Right kidney (tissue), 1 donor: ENCODE measurements around the gene FBXO47.
"Not testable (repeated sequence)": the region's sequence is repeated elsewhere in the genome, so short reads cannot be mapped to it uniquely, and the experiment has no call there.

Experiments used
- DNase-seq: peaks from one replicate; pipeline ENCODE4 v3.0.0-alpha.2; 2016

FBXO47 gene

GRCh38 chr17:38921756-38922411 is 45.3 kb downstream of the FBXO47 start:
- no peak for DNase-seq

GRCh38 chr17:38920374-38921291 is 46.6 kb downstream of the FBXO47 start:
- no peak for DNase-seq

GRCh38 chr17:38919316-38920078 is 47.7 kb downstream of the FBXO47 start:
- DNase-seq: no peak

- no peak for DNase-seq
Measured at GRCh38 chr17:38918916-38919315, 48.3 kb downstream of the FBXO47 start.

GRCh38 chr17:38918129-38918913 is 48.9 kb downstream of the FBXO47 start:
- no peak for DNase-seq

DNA sequence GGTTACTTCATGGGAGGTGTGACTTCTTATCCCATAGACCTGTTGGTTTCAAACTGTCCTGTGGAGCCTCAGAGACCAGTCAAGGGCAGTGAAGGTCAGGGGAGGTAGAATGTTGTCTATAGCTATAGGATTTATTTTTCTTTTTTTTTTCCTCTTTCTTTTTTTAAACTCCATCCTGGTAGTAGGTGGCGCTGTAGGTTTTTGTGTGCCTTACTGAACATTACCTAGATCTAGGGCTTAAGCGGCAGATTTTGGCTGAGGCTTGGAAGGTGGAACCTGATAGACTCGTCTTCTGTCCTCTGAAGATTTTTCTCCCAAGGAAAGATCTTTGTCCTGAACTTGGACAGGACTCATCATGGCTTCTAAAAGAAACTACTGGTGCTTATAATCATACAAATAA is 49.9 kb downstream of the FBXO47 start:
- DNase-seq: no peak

- no peak for DNase-seq
Measured at GRCh38 chr17:38916771-38917170, 50.4 kb downstream of the FBXO47 start.

- no peak for DNase-seq
Measured at GRCh38 chr17:38915639-38915995, 51.6 kb downstream of the FBXO47 start.

- peak; percentile 21 for DNase-seq
Measured at GRCh38 chr17:38914741-38915638, 52.2 kb downstream of the FBXO47 start.

- DNase-seq: no peak
Measured at GRCh38 chr17:38912221-38912813, 54.9 kb downstream of the FBXO47 start.

GRCh38 chr17:38911731-38912081 is 55.5 kb downstream of the FBXO47 start:
- DNase-seq: not testable (repeated sequence)

- no peak for DNase-seq
Measured at GRCh38 chr17:38911081-38911730, 56.0 kb downstream of the FBXO47 start.

DNA sequence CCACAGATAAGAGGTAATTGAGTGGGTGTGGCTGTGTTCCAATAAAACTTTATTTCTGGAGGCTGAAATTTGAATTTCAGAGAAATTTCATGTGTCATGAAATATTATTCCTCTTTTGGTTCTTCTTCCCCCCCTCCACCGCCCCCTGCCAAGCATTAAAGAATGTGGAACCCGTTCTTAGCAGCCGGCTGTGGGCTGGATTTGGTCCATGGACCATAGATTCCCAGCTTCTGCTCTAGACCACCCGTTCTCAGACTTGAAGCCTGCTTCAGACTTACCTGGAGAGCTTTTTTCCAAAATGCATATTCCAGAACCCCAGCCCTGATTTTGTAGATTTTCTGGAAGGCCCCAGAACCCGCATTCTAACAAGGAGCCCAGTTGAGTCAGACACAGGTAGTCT is 56.9 kb downstream of the FBXO47 start:
- DNase-seq: no peak

GRCh38 chr17:38908676-38909181 is 58.5 kb downstream of the FBXO47 start:
- DNase-seq: no peak

DNA sequence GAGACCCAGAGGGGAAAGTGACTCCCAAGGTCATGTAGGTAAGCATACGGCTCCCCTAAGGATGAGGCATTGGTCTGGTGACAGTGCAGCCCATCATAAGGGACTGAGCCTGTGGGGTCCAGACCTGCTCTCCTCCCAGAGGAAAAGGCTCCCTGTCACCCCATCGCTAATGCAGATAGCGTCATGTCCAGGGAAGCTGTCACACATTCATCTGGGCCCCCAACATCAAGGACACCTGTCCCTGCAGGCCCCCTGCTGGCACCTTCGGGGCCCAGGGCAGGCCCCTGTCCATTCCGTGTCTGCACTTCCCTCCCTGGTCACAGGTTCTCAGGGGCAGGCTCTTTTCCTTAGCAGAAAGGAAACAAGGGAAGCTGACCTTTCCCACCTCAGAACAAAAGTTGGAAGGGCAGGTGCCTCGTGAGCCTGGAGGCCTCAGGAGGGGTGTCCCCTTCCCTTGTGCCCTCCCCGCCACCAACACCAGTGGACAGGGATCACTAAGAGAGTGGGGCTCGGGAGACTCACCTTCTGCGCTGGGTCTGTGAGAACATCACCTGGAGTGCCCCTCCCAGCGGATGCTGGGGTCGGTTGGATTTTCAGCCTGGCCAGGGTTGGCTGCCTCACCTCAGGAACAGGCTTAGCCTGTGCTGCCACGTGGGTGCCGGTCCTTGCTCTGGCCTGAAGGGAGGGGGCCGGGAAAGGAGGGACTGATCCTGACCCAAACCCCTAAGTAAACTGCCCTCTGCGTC is 59.1 kb downstream of the FBXO47 start:
- no peak for DNase-seq

DNA sequence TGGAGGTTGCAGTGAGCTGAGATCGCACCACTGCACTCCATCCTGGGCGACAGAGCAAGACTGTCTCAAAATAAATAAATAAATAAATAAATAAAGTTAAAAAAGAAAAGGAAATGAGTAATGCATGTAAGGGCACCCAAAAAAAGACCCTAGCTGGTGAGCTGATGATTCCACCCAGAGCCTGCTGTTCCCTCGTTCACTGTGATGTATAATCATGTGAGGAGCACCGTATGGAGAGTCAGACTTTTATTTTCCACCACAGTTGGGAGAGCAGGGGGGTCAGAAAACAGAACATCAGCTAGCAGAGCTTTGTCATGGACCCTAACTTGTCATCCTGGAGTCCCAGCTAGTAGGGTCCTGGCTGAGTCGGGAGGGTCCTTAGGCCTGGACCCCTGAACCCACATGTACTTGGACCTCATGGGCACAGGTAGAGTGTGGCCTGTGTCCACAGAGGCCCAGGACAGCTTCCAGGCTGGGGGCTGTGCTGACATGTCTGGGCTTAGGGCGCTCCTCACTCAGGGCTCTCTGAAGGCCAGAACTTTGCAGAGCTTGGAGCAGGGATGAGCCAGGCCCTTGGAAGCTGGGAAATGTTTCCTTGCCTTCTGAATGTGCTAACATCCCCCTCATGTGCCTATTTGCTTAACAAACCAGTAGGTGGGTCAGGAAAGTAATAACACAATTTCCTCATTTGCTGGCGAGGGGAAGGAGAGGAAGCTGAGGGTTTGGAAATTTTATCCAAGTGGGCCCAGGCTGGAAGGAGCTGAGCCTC is 60.6 kb downstream of the FBXO47 start:
- no peak for DNase-seq

- no peak for DNase-seq
Measured at GRCh38 chr17:38905375-38905774, 61.8 kb downstream of the FBXO47 start.

DNA sequence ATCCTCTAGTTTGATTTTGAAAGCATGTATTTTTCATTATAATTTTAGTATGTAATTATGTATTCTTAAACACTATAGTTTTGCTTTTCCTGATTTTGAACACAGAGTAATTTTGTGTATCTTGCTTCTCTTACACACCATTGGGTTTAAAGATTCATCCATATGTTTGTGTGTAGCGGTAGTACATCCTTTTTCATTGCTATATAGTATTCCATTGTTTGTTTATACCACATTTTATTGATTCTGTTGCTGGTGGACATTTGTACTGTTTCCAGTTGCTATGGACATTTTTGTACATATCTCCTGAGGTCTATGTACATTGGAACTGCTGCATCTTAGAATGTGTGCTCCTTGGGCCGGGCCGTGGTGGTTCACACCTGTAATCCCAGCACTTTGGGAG is 62.3 kb downstream of the FBXO47 start:
- DNase-seq: no peak

DNA sequence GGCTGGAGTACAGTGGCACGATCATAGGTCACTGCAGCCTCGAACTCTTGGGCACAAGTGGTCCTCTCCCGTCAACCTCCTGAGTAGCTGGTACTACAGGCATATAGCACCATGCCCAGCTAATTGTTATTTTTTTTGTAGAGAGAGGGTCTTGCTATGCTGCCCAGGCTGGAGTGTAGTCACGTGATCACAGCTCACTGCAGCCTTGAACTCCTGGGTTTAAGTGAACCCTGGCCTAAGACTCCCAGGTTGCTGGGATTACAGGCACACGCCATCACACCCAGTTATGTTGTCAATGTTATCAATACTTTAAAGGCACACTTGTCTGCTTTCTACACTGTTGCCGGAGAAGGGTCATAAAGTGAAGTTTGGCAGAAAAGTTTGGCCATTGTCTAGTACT is 63.8 kb downstream of the FBXO47 start:
- no peak for DNase-seq
